CD4-positive, alpha-beta T cell (primary cell): Measurements from ENCODE around the gene CARD6. TPM values are rescaled to one million over a fixed set of nuclear protein-coding genes. Genes with fewer than 3 reads are reported as not detected.

ENCODE experiments used
- ATAC-seq: fragments of 200-7000 bp; cut with Tn5 transposase; one replicate; pipeline ENCODE4 v1.10.0; 2022; ENCODE audit warnings: mild to moderate bottlenecking; ENCODE audit not compliant: poor library complexity
- CTCF ChIA-PET: fragments of 350-600 bp; sonication (Branson Sonifier 250); formaldehyde crosslinking; loops from one replicate; lab custom pipeline; 2021; ENCODE audit warnings: antibody characterized with exemption, inconsistent platforms; lab: Charles Lee
- POLR2A ChIA-PET: fragments of 350-600 bp; sonication (Branson Sonifier 250); formaldehyde crosslinking; loops from one replicate; lab custom pipeline; 2021; ENCODE audit warnings: antibody characterized with exemption, inconsistent platforms; lab: Charles Lee
- DNase-seq, 14 experiments: peaks; one replicate each; pipeline ENCODE4 v3.0.0-alpha.2; 2013 to 2020; ENCODE audit warnings: mixed read lengths in 2 of 14
- H3K27ac ChIP-seq, 2 donors: one replicate each; pipeline versions ENCODE4 v1.5.1 to v1.7.0; 2013; ENCODE audit warnings: low read length in 2 of 2, low read depth in 1 of 2, mild to moderate bottlenecking in 1 of 2
- H3K27me3 ChIP-seq, 2 experiments: 1 replicate in 1 of 2; 2 replicates in 1 of 2; pipeline versions ENCODE4 v1.6.1 to v1.7.0; 2013; ENCODE audit warnings: low read length in 2 of 2, control low read depth in 1 of 2, mild to moderate bottlenecking in 1 of 2, moderate library complexity in 1 of 2; ENCODE audit not compliant: insufficient read depth in 2 of 2, control insufficient read depth in 1 of 2
- H3K36me3 ChIP-seq: one replicate; pipeline ENCODE4 v1.6.1; 2013; ENCODE audit warnings: low read length, control low read depth; ENCODE audit not compliant: insufficient read depth
- H3K4me1 ChIP-seq: one replicate; pipeline ENCODE4 v1.6.1; 2013; ENCODE audit warnings: low read length, control low read depth; ENCODE audit not compliant: insufficient read depth
- H3K4me3 ChIP-seq: one replicate; pipeline ENCODE4 v1.5.1; 2013; ENCODE audit warnings: mild to moderate bottlenecking, low read length, moderate library complexity
- H3K9me3 ChIP-seq, 2 experiments: 1 replicate in 1 of 2; 2 replicates in 1 of 2; pipeline versions ENCODE4 v1.6.1 to v1.7.0; 2013; ENCODE audit warnings: low read length in 2 of 2, mild to moderate bottlenecking in 2 of 2, control low read depth in 1 of 2, moderate library complexity in 1 of 2; ENCODE audit not compliant: control insufficient read depth in 1 of 2, insufficient read depth in 1 of 2
- H3K27ac Mint-ChIP-seq: one replicate; pipeline ENCODE4 v1.8.0; 2020; ENCODE audit warnings: mixed read lengths
- H3K27me3 Mint-ChIP-seq: one replicate; pipeline ENCODE4 v1.8.0; 2021; ENCODE audit warnings: mixed read lengths
- H3K36me3 Mint-ChIP-seq: one replicate; pipeline ENCODE4 v1.8.0; 2021; ENCODE audit warnings: low read depth, mixed read lengths
- H3K4me1 Mint-ChIP-seq: one replicate; pipeline ENCODE4 v1.8.0; 2021; ENCODE audit warnings: low read depth, mixed read lengths
- H3K4me3 Mint-ChIP-seq: one replicate; pipeline ENCODE4 v1.8.0; 2020; ENCODE audit warnings: mild to moderate bottlenecking, mixed read lengths
- H3K9me3 Mint-ChIP-seq: one replicate; pipeline ENCODE4 v1.8.0; 2020; ENCODE audit warnings: mixed read lengths
- CTCF ChIP-seq: fragments of 200-600 bp; IDR thresholded peaks from one replicate; pipeline ENCODE4 v1.8.0; 2022; ENCODE audit warnings: antibody characterized with exemption, mild to moderate bottlenecking
- intact Hi-C, 2 experiments: fragments of 100-400 bp; cut with DNase I in 1 of 2; cut with micrococcal nuclease in 1 of 2; formaldehyde crosslinking; loops; one replicate each; pipeline versions ENCODE4 v1.15.1 to v1.9.0; 2023 to 2025; cut with DNase I, micrococcal nuclease
- total RNA-seq, 174 experiments: library from RNA in 2 of 174; stranded (reverse) in 2 of 174; gene quantifications; one replicate each; pipeline ENCODE4 v1.2.3 and lab custom pipeline; 2021 to 2026

The CARD6 gene
- total RNA-seq, 2 experiments from 2014 or later = 0.16 to 0.53 TPM

GRCh38 chr5:40909264-40909663 is 68.1 kb downstream of the CARD6 start, which contains the start of gene C7:
Gene C7, plus strand, starts transcription at chr5:40909497. Its CDS starts 114 bp downstream, at chr5:40909611.
- TF ChIP-seq CTCF = no peak
- Histone ChIP-seq H3K4me1 (no peaks in the 10 kb centered on the region), H3K27ac (no peak within 1 kb of the TSS), H3K4me3 (no peak within 1 kb of the TSS), H3K9me3 (no peaks in the 10 kb centered on the region), H3K36me3 (no peaks in the 10 kb centered on the region), H3K27me3 (no peaks in the 10 kb centered on the region)
- no peak within 1 kb of the TSS for H3K27ac Mint-ChIP-seq
- ChIA-PET POLR2A (no interaction called here), CTCF (no interaction called here)
- ATAC-seq (no peak), DNase-seq (no peak)
- H3K9me3 Mint-ChIP-seq = no peaks in the 10 kb centered on the region
- H3K4me1 Mint-ChIP-seq = no peaks in the 10 kb centered on the region
- no peak within 1 kb of the TSS for H3K4me3 Mint-ChIP-seq
- intact Hi-C loops = no loop called here
- H3K27me3 Mint-ChIP-seq = peaks cover 37% of the 10 kb centered on the region
- H3K36me3 Mint-ChIP-seq = no peaks in the 10 kb centered on the region

GRCh38 chr5:40909723-40910122 is 68.6 kb downstream of the CARD6 start:
- Histone ChIP-seq H3K4me3 (no peak overlapping the region), H3K27ac (no peak overlapping the region), H3K27me3 (peaks cover 0 to 2% of the 10 kb centered on the region in 2 experiments), H3K9me3 (no peaks in the 10 kb centered on the region), H3K36me3 (no peaks in the 10 kb centered on the region), H3K4me1 (no peaks in the 10 kb centered on the region)
- CTCF ChIA-PET = interaction anchor here (0.7 kb wide), 1 partner anchor 1307 kb away, joined by 3 read pairs; no protein-coding TSS in a partner anchor
- ATAC-seq (no peak), DNase-seq (no peak)
- Mint-ChIP-seq H3K4me1 (no peaks in the 10 kb centered on the region), H3K27ac (no peak overlapping the region), H3K4me3 (no peak overlapping the region), H3K9me3 (no peaks in the 10 kb centered on the region), H3K36me3 (no peaks in the 10 kb centered on the region), H3K27me3 (peaks cover 41% of the 10 kb centered on the region)
- intact Hi-C loops = no loop called here
- POLR2A ChIA-PET = no interaction called here
- no peak for TF ChIP-seq CTCF

Other genes starting within 250 kb of the CARD6 start
- 100 to 1,000 TPM; 352 to 356 TPM for gene PTGER4, start 161.5 kb upstream of the CARD6 start, total RNA-seq
- gene TTC33, start 85.4 kb upstream of the CARD6 start, total RNA-seq = 10 to 100 TPM in 1 of 2 experiments, 1 to 10 TPM in 1; 8.7 to 12.0 TPM
- 100 to 1,000 TPM; 102 to 105 TPM for gene PRKAA1, start 43.0 kb upstream of the CARD6 start, total RNA-seq
- gene RPL37, start 6.1 kb upstream of the CARD6 start, total RNA-seq = 1,000 to 10,000 TPM; 2,845 to 2,986 TPM
- not detected for gene C7, start 68.1 kb downstream of the CARD6 start, total RNA-seq
- not detected for gene MROH2B, start 230.0 kb downstream of the CARD6 start, total RNA-seq